HL-60/S4 treated with retinoic acid at 250 ng/mL for 4 days and 3 days (cell line): Measurements from ENCODE around the gene AARS1.
"Not testable (repeated sequence)": the region's sequence is repeated elsewhere in the genome, so short reads cannot be mapped to it uniquely, and the experiment has no call there.

Experiments
- in situ Hi-C: fragments of 300-500 bp; cut with MboI; formaldehyde crosslinking; loops from 2 replicates; pipeline ENCODE4 v1.7.0; 2022; ENCODE audit warnings: low sequenced_read_pairs

The AARS1 gene

GRCh38 chr16:70226024-70226423 lies 63.3 kb downstream of the AARS1 start:
- in situ Hi-C loops = not testable (repeated sequence)

DNA sequence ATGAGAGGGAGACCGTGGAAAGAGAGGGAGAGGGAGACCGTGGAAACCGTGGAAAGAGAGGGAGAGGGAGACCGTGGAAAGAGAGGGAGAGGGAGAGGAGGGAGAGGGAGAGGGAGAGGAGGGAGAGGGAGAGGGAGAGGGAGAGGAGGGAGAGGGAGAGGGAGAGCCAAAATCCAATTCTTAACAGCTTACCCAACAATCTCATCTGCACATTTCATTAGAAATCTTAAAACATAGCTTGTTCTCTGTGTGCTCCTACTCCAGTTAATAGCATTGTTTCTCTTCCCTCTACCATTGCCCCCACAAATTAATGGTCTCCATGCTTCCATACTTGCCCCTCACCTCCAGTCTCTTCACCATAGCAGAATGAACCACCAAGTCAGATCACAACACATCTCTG lies 63.9 kb downstream of the AARS1 start:
- in situ Hi-C loops = not testable (repeated sequence)

DNA sequence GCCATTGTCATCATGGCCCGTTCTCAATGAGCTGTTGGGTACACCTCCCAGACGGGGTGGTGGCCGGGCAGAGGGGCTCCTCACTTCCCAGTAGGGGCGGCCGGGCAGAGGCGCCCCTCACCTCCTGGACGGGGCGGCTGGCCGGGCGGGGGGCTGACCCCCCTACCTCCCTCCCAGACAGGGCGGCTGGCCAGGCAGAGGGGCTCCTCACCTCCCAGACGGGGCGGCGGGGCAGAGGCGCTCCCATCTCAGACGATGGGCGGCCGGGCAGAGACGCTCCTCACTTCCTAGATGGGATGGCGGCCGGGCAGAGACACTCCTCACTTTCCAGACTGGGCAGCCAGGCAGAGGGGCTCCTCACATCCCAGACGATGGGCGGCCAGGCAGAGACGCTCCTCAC lies 64.7 kb downstream of the AARS1 start:
- in situ Hi-C loops = not testable (repeated sequence)

DNA sequence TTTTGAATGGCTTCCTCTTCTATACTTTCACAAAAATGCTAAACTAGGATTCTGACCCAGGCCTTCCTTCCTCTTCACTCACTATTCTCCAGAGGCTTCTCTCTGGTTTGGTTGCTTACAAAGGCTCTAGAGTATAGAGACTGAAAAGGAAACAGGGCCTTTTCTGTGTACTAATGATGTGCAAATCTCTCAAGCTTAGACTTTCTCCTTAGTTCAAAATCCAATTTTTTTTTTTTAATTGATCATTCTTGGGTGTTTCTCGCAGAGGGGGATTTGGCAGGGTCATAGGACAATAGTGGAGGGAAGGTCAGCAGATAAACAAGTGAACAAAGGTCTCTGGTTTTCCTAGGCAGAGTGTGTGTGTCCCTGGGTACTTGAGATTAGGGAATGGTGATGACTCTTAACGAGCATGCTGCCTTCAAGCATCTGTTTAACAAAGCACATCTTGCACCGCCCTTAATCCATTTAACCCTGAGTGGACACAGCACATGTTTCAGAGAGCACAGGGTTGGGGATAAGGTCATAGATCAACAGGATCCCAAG lies 65.3 kb downstream of the AARS1 start:
- in situ Hi-C loops = not testable (repeated sequence)

- in situ Hi-C loops = not testable (repeated sequence)
Observed at GRCh38 chr16:70223216-70223615, 66.1 kb downstream of the AARS1 start.

- in situ Hi-C loops = not testable (repeated sequence)
Observed at GRCh38 chr16:70222574-70222973, 66.7 kb downstream of the AARS1 start.

GRCh38 chr16:70218586-70218985 lies 70.7 kb downstream of the AARS1 start:
- in situ Hi-C loops = not testable (repeated sequence)

GRCh38 chr16:70206382-70206781 lies 82.9 kb downstream of the AARS1 start:
- in situ Hi-C loops = not testable (repeated sequence)

DNA sequence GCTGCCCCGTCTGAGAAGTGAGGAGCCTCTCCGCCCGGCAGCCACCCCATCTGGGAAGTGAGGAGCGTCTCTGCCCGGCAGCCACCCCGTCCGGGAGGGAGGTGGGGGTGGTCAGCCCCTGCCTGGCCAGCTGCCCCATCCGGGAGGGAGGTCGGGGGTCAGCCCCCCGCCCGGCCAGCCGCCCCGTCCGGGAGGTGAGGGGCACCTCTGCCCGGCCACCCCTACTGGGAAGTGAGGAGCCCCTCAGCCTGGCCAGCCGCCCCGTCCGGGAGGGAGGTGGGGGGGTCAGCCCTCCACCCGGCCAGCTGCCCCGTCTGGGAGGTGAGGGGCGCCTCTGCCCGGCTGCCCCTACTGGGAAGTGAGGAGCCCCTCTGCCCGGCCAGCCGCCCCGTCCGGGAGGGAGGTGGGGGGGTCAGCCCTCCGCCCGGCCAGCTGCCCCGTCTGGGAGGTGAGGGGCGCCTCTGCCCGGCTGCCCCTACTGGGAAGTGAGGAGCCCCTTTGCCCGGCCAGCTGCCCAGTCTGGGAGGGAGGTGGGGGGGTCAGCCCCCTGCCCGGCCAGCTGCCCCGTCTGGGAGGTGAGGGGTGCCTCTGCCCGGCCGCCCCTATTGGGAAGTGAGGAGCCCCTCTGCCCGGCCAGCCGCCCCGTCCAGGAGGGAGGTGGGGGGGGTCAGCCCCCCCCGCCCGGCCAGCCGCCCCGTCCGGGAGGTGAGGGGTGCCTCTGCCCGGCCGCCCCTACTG lies 84.5 kb downstream of the AARS1 start:
- in situ Hi-C loops = not testable (repeated sequence)

- in situ Hi-C loops = not testable (repeated sequence)
Observed at GRCh38 chr16:70204010-70204409, 85.3 kb downstream of the AARS1 start.

GRCh38 chr16:70203508-70203907 lies 85.8 kb downstream of the AARS1 start:
- in situ Hi-C loops = not testable (repeated sequence)
